Uterus (tissue), 2 donors: ENCODE data around the gene HTN3.

Source experiments
- POLR2A ChIP-seq, 2 donors: fragments of 450-650 bp; IDR thresholded peaks; one replicate each; pipeline ENCODE4 v1.6.1; 2016; ENCODE audit warnings: antibody characterized with exemption in 2 of 2, mild to moderate bottlenecking in 1 of 2, moderate library complexity in 1 of 2
- TF ChIP-seq, protein P1 (sequence below), 4 experiments: fragments of 200-600 bp in 2 of 4; fragments of 450-650 bp in 2 of 4; sonication (generic) in 2 of 4; IDR thresholded peaks; one replicate each; pipeline ENCODE4 v1.5.1; 2016 to 2019; ENCODE audit warnings: antibody characterized with exemption in 4 of 4, mild to moderate bottlenecking in 2 of 4, moderate library complexity in 1 of 4

DNA sequence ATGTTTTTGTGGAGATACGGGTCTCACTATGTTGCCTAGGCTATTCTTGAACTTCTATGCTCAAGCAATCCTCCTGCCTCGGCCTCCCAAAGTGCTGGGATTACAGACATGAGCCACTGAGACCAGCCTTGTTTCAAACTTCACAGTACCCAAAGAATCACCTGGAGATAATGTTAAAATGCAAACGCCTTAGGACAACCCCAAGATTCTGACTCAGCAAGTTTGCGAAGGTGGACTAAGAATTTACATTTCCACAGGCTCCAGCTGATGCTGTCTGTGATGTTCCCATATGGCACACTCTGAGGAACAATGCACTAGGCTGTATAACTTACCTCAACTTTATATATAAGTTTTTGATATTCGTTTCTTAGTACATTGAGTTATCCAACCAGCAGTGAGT is 33.5 kb upstream of the HTN3 start:
- TF ChIP-seq, protein P1, sequence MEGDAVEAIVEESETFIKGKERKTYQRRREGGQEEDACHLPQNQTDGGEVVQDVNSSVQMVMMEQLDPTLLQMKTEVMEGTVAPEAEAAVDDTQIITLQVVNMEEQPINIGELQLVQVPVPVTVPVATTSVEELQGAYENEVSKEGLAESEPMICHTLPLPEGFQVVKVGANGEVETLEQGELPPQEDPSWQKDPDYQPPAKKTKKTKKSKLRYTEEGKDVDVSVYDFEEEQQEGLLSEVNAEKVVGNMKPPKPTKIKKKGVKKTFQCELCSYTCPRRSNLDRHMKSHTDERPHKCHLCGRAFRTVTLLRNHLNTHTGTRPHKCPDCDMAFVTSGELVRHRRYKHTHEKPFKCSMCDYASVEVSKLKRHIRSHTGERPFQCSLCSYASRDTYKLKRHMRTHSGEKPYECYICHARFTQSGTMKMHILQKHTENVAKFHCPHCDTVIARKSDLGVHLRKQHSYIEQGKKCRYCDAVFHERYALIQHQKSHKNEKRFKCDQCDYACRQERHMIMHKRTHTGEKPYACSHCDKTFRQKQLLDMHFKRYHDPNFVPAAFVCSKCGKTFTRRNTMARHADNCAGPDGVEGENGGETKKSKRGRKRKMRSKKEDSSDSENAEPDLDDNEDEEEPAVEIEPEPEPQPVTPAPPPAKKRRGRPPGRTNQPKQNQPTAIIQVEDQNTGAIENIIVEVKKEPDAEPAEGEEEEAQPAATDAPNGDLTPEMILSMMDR (IDR thresholded peaks at IDR 0.05), result no peak
- TF ChIP-seq POLR2A (IDR thresholded peaks at IDR 0.05), result no peak
